Measurements from ENCODE around the gene KPNA6.

DNA sequence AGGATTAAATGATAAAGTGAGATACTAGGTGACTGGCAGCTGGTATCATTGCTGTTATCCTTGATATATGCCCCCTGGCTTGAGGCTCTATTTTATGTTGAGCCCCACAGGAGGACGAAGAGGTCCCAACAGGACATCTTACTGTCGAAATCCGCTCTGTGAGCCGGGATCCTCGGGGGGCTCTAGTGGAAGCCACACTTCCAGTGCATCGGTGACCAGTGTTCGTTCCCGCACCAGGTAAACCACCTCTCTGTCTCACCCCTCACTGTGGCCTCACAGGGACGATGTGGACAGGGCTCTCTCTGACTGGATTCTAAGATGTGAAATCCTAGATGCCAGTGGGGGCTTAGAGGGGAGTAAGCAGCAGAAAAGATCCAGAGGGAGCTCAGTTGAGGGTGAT, 33.0 kb upstream of the KPNA6 start:
- TF ChIP-seq, protein P1, sequence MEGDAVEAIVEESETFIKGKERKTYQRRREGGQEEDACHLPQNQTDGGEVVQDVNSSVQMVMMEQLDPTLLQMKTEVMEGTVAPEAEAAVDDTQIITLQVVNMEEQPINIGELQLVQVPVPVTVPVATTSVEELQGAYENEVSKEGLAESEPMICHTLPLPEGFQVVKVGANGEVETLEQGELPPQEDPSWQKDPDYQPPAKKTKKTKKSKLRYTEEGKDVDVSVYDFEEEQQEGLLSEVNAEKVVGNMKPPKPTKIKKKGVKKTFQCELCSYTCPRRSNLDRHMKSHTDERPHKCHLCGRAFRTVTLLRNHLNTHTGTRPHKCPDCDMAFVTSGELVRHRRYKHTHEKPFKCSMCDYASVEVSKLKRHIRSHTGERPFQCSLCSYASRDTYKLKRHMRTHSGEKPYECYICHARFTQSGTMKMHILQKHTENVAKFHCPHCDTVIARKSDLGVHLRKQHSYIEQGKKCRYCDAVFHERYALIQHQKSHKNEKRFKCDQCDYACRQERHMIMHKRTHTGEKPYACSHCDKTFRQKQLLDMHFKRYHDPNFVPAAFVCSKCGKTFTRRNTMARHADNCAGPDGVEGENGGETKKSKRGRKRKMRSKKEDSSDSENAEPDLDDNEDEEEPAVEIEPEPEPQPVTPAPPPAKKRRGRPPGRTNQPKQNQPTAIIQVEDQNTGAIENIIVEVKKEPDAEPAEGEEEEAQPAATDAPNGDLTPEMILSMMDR (IDR thresholded peaks at IDR 0.05) = no peak
- TF ChIP-seq ATF6 (CRISPR knock-in tag; IDR thresholded peaks at IDR 0.05) = no peak
- TF ChIP-seq, protein P2, sequence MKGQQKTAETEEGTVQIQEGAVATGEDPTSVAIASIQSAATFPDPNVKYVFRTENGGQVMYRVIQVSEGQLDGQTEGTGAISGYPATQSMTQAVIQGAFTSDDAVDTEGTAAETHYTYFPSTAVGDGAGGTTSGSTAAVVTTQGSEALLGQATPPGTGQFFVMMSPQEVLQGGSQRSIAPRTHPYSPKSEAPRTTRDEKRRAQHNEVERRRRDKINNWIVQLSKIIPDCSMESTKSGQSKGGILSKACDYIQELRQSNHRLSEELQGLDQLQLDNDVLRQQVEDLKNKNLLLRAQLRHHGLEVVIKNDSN (CRISPR knock-in tag; IDR thresholded peaks at IDR 0.05) = no peak

Data from WTC11 (cell line).